OCI-LY7 (cell line): Measurements from ENCODE around the gene TGFBR2. TPM values are rescaled to one million over a fixed set of nuclear protein-coding genes. Genes with fewer than 3 reads are reported as not detected.

ENCODE experiments used
- BruUV-seq: library from RNA; stranded (reverse); fragments of 400-500 nt; replicated peaks from 2 replicates; lab custom pipeline; 2021; lab: Mats Ljungman, UMichigan
- CTCF ChIA-PET: fragments of 300-600 bp; sonication (Branson Sonifier 250); formaldehyde crosslinking; loops from one replicate; lab custom pipeline; 2022; ENCODE audit warnings: antibody characterized with exemption; ENCODE audit not compliant: unreplicated experiment; lab: Charles Lee
- POLR2A ChIA-PET: fragments of 300-600 bp; sonication (Branson Sonifier 250); formaldehyde crosslinking; loops from one replicate; lab custom pipeline; 2022; ENCODE audit warnings: antibody characterized with exemption; lab: Charles Lee
- DNase-seq: peaks from one replicate; pipeline ENCODE4 v3.0.0-alpha.2; 2015; ENCODE audit warnings: low spot score
- H2AFZ ChIP-seq: fragments of 200-600 bp; sonication (generic), shearing (Covaris generic); 2 replicates; pipeline ENCODE4 v1.6.1; 2014; ENCODE audit warnings: mild to moderate bottlenecking, antibody characterized with exemption, low read length, moderate library complexity
- H3K27ac ChIP-seq: fragments of 200-600 bp; sonication (generic); 2 replicates; pipeline ENCODE4 v1.5.1; 2014; ENCODE audit warnings: mixed run types, low read depth, mild to moderate bottlenecking, moderate library complexity, low read length, inconsistent platforms; ENCODE audit not compliant: poor library complexity, severe bottlenecking
- H3K36me3 ChIP-seq: fragments of 200-600 bp; sonication (generic); 2 replicates; pipeline ENCODE4 v1.6.1; 2014; ENCODE audit warnings: mild to moderate bottlenecking, antibody characterized with exemption, low read length, moderate library complexity, mixed read lengths; ENCODE audit not compliant: insufficient read depth
- H3K4me1 ChIP-seq: fragments of 200-600 bp; sonication (generic); 2 replicates; pipeline ENCODE4 v1.5.1; 2014; ENCODE audit warnings: mild to moderate bottlenecking, low read length; ENCODE audit not compliant: insufficient read depth, poor library complexity, severe bottlenecking
- H3K4me2 ChIP-seq: fragments of 200-600 bp; sonication (generic); 2 replicates; pipeline ENCODE4 v1.6.1; 2014; ENCODE audit warnings: mild to moderate bottlenecking, low read length
- H3K4me3 ChIP-seq: fragments of 200-600 bp; sonication (generic); 2 replicates; pipeline ENCODE4 v1.5.1; 2014; ENCODE audit warnings: mild to moderate bottlenecking, low read depth, low read length; ENCODE audit not compliant: poor library complexity, severe bottlenecking
- H3K79me2 ChIP-seq: fragments of 200-600 bp; sonication (generic); 2 replicates; pipeline ENCODE4 v1.6.1; 2016; ENCODE audit warnings: low read depth, mild to moderate bottlenecking, low read length, moderate library complexity, mixed read lengths; ENCODE audit not compliant: insufficient read depth
- H3K9me2 ChIP-seq: fragments of 200-600 bp; sonication (generic); 2 replicates; pipeline ENCODE4 v1.6.1; 2016; ENCODE audit warnings: mild to moderate bottlenecking, low read length, mixed read lengths; ENCODE audit not compliant: insufficient read depth
- H3K9me3 ChIP-seq: fragments of 200-600 bp; sonication (generic); 2 replicates; pipeline ENCODE4 v1.6.1; 2014; ENCODE audit warnings: mild to moderate bottlenecking, mixed run types, low read length, mixed read lengths
- H4K20me1 ChIP-seq: fragments of 200-600 bp; sonication (generic); 2 replicates; pipeline ENCODE4 v1.6.1; 2014; ENCODE audit warnings: mild to moderate bottlenecking, antibody characterized with exemption, low read length, moderate library complexity, mixed read lengths; ENCODE audit not compliant: insufficient read depth
- EZH2phosphoT487 ChIP-seq: fragments of 200-600 bp; sonication (generic); IDR thresholded peaks from 2 replicates; pipeline ENCODE4 v1.6.1; 2018; ENCODE audit warnings: low read depth, borderline replicate concordance, mild to moderate bottlenecking, mixed run types, antibody characterized with exemption, low read length, moderate library complexity, mixed read lengths
- intact Hi-C: fragments of 100-400 bp; cut with micrococcal nuclease; formaldehyde crosslinking; loops from one replicate; pipeline ENCODE4 v1.10.0; 2022; ENCODE audit not compliant: unreplicated experiment
- total RNA-seq, 2 experiments: library from RNA; depleted of rRNA in 1 of 2; stranded (reverse); fragments of >200 nt in 1 of 2; shearing (Covaris generic) in 1 of 2; gene quantifications; 2 replicates each; pipeline ENCODE4 v1.2.3, GENCODE V29; 2014 to 2022
- TF ChIP-seq, protein P1 (sequence below): fragments of 200-600 bp; sonication (generic); conservative IDR thresholded peaks from 2 replicates; pipeline ENCODE4 v1.5.1; 2014; ENCODE audit warnings: mild to moderate bottlenecking, antibody characterized with exemption, low read length, moderate library complexity, mixed read lengths

TGFBR2 gene
- total RNA-seq, 2 experiments from 2014 or later, result 25.2 to 28.1 TPM

- Histone ChIP-seq H3K36me3 (peaks cover 85% of the 10 kb centered on the region), H3K9me2 (no peaks in the 10 kb centered on the region), H3K9me3 (no peaks in the 10 kb centered on the region), H3K4me1 (no peaks in the 10 kb centered on the region), H4K20me1 (no peaks in the 10 kb centered on the region), H3K4me2 (no peak overlapping the region), H3K4me3 (no peak overlapping the region), H3K27ac (no peak overlapping the region), H3K79me2 (no peaks in the 10 kb centered on the region), H2AFZ (no peak overlapping the region)
- DNase-seq, result no peak
- CTCF ChIA-PET, result interaction anchor here (0.9 kb wide), 1 partner anchor 11 kb away, joined by 4 read pairs; no protein-coding TSS in a partner anchor
- POLR2A ChIA-PET, result interaction anchor here (0.5 to 1.4 kb wide), 4 partner anchors 9 to 476 kb away, joined by 3 to 7 read pairs (median 4); no protein-coding TSS in a partner anchor
- TF ChIP-seq, protein P1, sequence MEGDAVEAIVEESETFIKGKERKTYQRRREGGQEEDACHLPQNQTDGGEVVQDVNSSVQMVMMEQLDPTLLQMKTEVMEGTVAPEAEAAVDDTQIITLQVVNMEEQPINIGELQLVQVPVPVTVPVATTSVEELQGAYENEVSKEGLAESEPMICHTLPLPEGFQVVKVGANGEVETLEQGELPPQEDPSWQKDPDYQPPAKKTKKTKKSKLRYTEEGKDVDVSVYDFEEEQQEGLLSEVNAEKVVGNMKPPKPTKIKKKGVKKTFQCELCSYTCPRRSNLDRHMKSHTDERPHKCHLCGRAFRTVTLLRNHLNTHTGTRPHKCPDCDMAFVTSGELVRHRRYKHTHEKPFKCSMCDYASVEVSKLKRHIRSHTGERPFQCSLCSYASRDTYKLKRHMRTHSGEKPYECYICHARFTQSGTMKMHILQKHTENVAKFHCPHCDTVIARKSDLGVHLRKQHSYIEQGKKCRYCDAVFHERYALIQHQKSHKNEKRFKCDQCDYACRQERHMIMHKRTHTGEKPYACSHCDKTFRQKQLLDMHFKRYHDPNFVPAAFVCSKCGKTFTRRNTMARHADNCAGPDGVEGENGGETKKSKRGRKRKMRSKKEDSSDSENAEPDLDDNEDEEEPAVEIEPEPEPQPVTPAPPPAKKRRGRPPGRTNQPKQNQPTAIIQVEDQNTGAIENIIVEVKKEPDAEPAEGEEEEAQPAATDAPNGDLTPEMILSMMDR, result no peak
- no peak for TF ChIP-seq EZH2phosphoT487
- BruUV-seq, result no TSS peak
- intact Hi-C loops, result no loop called here
Observed at GRCh38 chr3:30682434-30683155, 76.2 kb downstream of the TGFBR2 start.

- CTCF ChIA-PET, result no interaction called here
- Histone ChIP-seq H2AFZ (no peak overlapping the region), H3K36me3 (peaks cover 87% of the 10 kb centered on the region), H3K4me3 (no peak overlapping the region), H3K4me2 (no peak overlapping the region), H4K20me1 (no peaks in the 10 kb centered on the region), H3K4me1 (no peaks in the 10 kb centered on the region), H3K9me2 (no peaks in the 10 kb centered on the region), H3K79me2 (no peaks in the 10 kb centered on the region), H3K9me3 (no peaks in the 10 kb centered on the region), H3K27ac (no peak overlapping the region)
- TF ChIP-seq, protein P1, result no peak
- no peak for TF ChIP-seq EZH2phosphoT487
- no TSS peak for BruUV-seq
- no peak for DNase-seq
- POLR2A ChIA-PET, result interaction anchor here (1.3 kb wide), 1 partner anchor 59 kb away, joined by 3 read pairs; no protein-coding TSS in a partner anchor
- intact Hi-C loops, result no loop called here
Observed at GRCh38 chr3:30683769-30684168, 77.4 kb downstream of the TGFBR2 start.

GRCh38 chr3:30684356-30684755 lies 78.0 kb downstream of the TGFBR2 start:
- H4K20me1 ChIP-seq, result no peaks in the 10 kb centered on the region
- H3K4me1 ChIP-seq, result no peaks in the 10 kb centered on the region
- no TSS peak for BruUV-seq
- no peak overlapping the region for H3K27ac ChIP-seq
- H3K9me2 ChIP-seq, result no peaks in the 10 kb centered on the region
- H3K4me2 ChIP-seq, result no peak overlapping the region
- ChIA-PET CTCF (no interaction called here), POLR2A (interaction anchor here (0.6 to 1.5 kb wide), 4 partner anchors 9 to 137 kb away, joined by 3 to 4 read pairs (median 3); no protein-coding TSS in a partner anchor)
- DNase-seq, result no peak
- no peak overlapping the region for H2AFZ ChIP-seq
- intact Hi-C loops, result no loop called here
- H3K36me3 ChIP-seq, result peaks cover 87% of the 10 kb centered on the region
- H3K79me2 ChIP-seq, result no peaks in the 10 kb centered on the region
- no peak for TF ChIP-seq EZH2phosphoT487
- TF ChIP-seq, protein P1, result no peak
- H3K9me3 ChIP-seq, result no peaks in the 10 kb centered on the region
- H3K4me3 ChIP-seq, result no peak overlapping the region
